C4-2B (cell line): ENCODE data around the gene VRK1.
A peak's percentile ranks its signal among the peaks of the same experiment; 100 is the strongest.

Experiments
- H3K27ac ChIP-seq: fragments of 450-650 bp; 2 replicates; pipeline ENCODE4 v1.5.1; 2017
- CTCF ChIP-seq: fragments of 450-650 bp; conservative IDR thresholded peaks from 2 replicates; pipeline ENCODE4 v1.5.1; 2017; ENCODE audit warnings: mild to moderate bottlenecking
- ZFX ChIP-seq: fragments of 450-650 bp; IDR thresholded peaks from 2 replicates; pipeline ENCODE4 v1.6.1; 2017

Gene VRK1

GRCh38 chr14:96790706-96791105 lies 6.5 kb upstream of the VRK1 start:
- no peak for TF ChIP-seq ZFX
- no peak for TF ChIP-seq CTCF

GRCh38 chr14:96792003-96792402 lies 5.2 kb upstream of the VRK1 start:
- no peak for TF ChIP-seq ZFX
- TF ChIP-seq CTCF: no peak
- H3K27ac ChIP-seq: no peak overlapping the region

More at GRCh38 chr14:96790706-96791105, 6.5 kb upstream of the VRK1 start:
- no peak overlapping the region for H3K27ac ChIP-seq

GRCh38 chr14:96792591-96792990 lies 4.6 kb upstream of the VRK1 start:
- no peak for TF ChIP-seq ZFX
- no peak for TF ChIP-seq CTCF
- no peak overlapping the region for H3K27ac ChIP-seq

- TF ChIP-seq CTCF (no peak), ZFX (no peak)
- no peak overlapping the region for H3K27ac ChIP-seq
Measured at GRCh38 chr14:96793547-96793946, 3.6 kb upstream of the VRK1 start.

- no peak for TF ChIP-seq ZFX
- no peak for TF ChIP-seq CTCF
- no peak overlapping the region for H3K27ac ChIP-seq
Measured at GRCh38 chr14:96795109-96795828, 1.9 kb upstream of the VRK1 start.

- H3K27ac ChIP-seq: peak overlapping the region; percentile 79
- TF ChIP-seq CTCF: no peak
- TF ChIP-seq ZFX: peak; percentile 92
Measured at GRCh38 chr14:96797582-96798349, 584 bp downstream of the VRK1 start.

- H3K27ac ChIP-seq: no peak overlapping the region
- TF ChIP-seq ZFX (no peak), CTCF (no peak)
Measured at GRCh38 chr14:96798956-96799355, 1.8 kb downstream of the VRK1 start.
